ENCODE results near the gene CSMD2.

GRCh38 chr1:34037856-34038255 lies 127.2 kb downstream of the CSMD2 start:
- no peak for TF ChIP-seq EZH2 (IDR thresholded peaks at IDR 0.05; ENCODE audit: borderline replicate concordance, low read depth, low read length, severe bottlenecking)
- TF ChIP-seq, protein P1, sequence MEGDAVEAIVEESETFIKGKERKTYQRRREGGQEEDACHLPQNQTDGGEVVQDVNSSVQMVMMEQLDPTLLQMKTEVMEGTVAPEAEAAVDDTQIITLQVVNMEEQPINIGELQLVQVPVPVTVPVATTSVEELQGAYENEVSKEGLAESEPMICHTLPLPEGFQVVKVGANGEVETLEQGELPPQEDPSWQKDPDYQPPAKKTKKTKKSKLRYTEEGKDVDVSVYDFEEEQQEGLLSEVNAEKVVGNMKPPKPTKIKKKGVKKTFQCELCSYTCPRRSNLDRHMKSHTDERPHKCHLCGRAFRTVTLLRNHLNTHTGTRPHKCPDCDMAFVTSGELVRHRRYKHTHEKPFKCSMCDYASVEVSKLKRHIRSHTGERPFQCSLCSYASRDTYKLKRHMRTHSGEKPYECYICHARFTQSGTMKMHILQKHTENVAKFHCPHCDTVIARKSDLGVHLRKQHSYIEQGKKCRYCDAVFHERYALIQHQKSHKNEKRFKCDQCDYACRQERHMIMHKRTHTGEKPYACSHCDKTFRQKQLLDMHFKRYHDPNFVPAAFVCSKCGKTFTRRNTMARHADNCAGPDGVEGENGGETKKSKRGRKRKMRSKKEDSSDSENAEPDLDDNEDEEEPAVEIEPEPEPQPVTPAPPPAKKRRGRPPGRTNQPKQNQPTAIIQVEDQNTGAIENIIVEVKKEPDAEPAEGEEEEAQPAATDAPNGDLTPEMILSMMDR (IDR thresholded peaks at IDR 0.05; ENCODE audit: borderline replicate concordance, extremely low read depth, low read length, poor library complexity, severe bottlenecking): no peak
